GM19468 (cell line): Measurements from ENCODE around the gene HABP2.

Experiments
- ATAC-seq: cut with Tn5 transposase; IDR thresholded peaks from one replicate; pipeline ENCODE4 v1.9.1; 2021; ENCODE audit warnings: mild to moderate bottlenecking, moderate library complexity, moderate number of reproducible peaks; ENCODE audit not compliant: unreplicated experiment; ENCODE audit errors: extremely low read depth

The HABP2 gene

DNA sequence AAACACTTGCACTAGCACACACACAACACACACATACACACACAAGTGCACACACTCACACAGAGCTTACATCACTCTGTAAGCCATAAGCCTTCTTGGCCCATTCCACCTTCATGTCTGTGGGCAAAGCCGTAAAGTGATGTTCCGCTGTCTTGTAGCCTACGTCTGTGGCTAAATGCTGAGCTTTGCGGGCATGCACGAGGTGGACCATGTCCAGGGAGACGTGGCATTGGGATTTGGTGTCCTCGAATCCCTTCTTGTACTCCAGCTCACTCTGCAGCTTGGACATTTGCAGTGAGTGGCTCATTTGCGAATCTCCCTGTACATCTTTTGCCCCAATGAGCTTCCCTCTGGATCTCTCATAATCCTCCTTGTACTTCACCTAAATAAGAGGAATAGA is 68.9 kb downstream of the HABP2 start:
- ATAC-seq: no peak

DNA sequence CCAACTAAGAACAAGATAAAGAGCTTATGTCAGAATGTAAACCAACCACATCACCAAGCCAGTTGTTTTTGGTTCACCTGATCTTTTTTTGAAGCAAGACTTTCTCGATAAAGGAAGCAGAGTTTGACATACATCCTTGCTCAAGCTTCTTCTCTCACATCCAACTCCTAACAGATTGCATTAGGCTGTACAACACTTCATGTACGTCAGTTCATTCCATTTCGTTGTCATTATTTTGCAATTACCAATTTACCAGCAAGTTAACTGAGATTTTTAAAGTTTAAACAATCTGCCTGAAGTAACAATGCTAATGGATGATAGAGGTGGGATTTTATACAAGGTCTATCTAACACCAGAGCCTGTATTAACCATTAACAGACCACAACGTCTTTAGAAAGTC is 70.0 kb downstream of the HABP2 start:
- no peak for ATAC-seq

GRCh38 chr10:113625461-113626186 is 72.8 kb downstream of the HABP2 start:
- ATAC-seq: no peak

DNA sequence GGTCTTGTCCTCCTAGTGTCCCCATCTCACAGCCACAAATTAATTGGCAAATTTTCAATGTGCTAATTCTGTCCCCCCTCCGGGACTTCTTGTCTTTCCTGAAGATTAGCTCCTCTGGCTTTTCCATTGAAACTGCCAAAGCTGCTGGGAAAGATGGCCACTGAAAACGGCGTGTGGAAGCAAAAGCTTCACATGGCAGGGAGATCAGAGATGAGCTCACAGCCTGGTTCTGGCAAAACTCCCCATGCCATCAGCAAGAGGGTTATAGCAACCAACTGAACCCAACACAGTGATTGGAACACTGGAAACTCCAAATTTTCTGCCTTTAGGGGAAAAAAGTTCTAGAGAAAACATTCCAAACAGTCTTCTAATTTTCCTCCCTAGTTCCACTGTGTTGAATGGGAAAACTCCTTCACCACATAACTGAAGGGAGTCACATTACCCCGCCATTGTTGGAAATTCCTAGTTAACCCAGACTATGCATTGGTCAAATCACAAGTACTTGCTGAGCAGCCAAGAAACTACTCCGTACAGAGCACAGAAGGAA is 74.0 kb downstream of the HABP2 start:
- no peak for ATAC-seq

GRCh38 chr10:113627836-113628235 is 75.0 kb downstream of the HABP2 start:
- ATAC-seq: no peak

GRCh38 chr10:113628607-113629153 is 75.8 kb downstream of the HABP2 start:
- ATAC-seq: no peak

GRCh38 chr10:113630929-113631533 is 78.2 kb downstream of the HABP2 start:
- ATAC-seq: no peak

DNA sequence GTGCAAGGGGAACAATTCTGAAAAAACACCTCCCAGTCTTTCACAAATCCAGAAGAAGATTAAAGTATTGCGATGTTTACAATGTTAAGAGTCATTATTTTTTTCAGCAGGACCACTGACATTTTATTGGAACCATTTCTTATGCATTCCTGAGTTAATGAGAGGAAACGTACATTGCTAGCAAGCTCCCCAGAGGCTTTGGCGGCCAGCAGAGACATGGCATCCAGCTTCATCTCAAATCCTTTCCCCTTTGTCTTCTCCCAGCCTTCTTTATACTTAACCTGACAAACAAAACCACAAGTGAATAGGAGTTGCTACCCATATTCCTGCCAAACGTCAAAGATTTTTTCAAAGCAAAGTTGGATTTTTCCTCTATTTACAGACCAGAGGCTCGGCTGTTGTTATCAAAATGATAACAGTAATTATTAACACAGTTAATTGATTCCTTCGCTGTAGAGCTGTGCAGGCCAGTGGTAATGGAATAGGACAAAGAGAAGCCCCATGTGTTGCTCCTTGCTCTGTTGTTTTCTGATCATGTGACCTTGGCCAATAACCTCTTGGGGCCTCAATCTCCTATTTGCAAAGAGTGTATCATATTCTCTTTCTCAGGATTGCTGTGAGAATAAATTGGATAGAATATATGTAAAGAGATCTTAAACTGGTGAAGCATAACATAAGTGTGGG is 79.0 kb downstream of the HABP2 start:
- no peak for ATAC-seq
